OCI-M1 (cell line): ENCODE data around the gene ADSL.

Source experiments
- DNase-seq: peaks from one replicate; lab custom pipeline; 2025; lab: John Stamatoyannopoulos, UW

ADSL gene

DNA sequence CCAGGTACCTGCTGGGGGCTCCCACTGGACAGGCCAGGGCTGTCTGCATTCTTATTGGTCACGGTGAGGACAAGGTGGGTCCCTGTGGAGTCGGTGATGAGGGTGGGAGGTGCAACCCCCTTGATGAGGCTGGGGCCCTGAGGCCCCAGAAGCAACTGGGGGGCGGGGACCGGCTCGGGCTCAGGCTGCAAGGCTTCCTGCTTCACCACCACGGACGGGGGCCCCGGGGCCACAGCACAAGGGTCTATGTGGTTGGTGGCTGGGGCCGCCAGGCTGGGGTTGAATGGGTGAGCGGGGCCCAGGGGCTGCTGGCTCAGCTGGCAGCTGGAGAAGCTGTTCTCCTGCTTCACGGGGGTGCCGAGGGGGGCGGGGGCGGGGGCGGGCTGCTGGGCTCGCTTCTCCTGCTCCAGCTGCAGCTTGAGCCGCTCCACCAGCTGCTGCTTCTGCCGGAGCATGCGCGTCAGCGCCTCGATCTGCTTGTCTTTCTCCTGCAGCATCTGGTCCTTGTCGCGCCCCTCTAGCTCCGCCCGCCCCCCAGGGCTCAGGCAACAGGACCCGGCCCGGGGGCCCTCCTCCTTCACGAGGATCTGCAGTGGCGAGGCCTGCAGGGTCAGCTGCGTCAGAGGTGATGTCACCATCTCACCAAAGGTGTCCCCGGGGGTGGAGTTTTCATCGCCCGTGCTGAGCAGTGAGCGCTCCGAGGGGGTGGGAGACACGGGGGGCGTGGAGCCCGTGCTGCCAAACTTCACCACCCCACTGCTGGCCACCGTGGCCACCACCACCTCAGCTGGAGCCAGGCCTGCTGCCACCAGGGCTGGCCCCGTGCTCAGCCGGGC is 72.3 kb downstream of the ADSL start:
- no peak for DNase-seq

DNA sequence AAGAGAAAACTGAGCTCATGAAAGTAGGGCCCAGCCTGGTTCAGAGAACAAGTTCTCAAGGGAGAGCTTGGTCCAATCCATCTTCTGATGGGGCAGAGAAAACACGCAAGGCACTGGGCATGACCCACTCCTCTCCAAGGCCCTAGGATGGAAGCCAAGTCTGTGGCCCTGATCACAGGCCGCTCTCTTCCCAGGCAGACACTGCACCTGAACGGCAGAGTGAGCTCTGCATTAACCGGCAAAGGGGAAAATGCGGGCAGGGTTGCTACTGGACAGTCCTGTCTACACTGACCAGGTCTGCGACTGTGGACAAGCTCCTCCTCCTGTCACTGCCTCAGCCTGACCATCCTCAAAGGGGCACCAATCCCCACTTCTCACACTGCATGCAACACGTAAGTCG is 73.4 kb downstream of the ADSL start:
- DNase-seq = no peak

DNA sequence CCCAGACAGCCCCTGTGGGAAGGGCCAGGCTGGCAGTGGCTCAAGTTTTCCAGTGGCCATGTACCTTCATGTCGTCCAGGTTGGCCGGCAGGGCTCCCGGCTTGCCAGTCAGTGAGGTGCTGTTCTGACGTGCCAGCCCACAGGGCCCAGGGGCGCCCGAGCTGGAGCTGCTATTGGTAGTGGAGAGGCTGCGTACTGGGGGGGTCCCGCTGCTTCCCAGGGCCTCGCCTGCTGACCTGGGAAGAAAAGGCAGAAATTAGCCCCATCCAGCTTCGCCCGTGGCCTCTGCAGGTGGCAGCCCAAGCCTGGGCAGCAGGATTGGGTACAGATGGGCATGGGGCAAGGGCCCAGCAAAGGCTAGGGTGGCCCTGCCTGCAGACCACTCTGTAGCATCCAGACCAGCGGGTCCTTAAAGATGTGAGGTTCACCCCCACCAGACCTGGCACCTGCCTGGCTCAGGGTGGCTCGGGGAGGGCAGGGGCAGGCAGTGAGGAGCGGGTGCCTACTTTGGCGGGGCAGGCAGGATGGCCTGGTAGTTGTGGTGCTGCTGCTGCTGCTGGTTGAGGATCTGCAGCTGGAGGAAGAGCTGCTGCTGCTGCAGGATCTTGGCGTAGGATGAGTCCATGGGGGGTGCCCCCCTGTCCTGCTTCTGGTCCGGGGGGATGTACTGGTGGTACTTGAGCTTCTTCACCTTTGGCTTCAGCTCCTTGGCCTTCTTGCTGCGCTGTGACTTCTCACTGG is 74.2 kb downstream of the ADSL start:
- DNase-seq = no peak

DNA sequence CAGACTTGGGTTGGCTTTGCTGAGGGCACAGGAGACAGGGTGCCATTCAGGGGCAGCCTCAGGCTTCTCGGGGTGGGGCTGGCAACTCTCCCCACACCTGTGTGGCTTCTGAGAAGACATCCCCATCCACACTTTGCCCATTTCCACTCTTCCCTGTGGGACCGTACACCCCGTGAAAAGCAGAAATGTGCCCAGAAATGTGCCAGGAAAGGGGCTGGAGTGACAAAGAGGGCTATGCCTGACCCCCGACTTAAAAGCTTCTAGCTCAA is 74.7 kb downstream of the ADSL start:
- DNase-seq = no peak

DNA sequence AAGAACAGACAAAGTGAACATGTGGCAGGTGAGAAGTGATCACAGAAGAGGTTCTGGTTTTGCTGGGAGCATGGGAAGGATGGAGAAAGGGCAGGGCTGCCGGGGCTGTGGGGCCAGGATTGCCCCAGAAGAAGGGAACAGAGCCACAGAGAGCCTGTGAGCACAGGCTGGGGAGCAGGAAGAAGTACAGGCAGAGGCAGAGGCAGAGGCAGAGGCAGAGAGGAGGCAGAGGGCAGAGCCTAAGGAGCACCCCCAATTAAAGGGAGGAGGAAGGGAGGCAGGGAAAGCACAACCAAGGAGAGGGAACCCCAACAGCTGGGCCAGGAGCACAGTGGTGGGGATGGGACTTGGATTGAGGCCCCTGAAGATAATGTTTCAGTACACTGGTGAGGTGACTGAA is 75.6 kb downstream of the ADSL start:
- no peak for DNase-seq

DNA sequence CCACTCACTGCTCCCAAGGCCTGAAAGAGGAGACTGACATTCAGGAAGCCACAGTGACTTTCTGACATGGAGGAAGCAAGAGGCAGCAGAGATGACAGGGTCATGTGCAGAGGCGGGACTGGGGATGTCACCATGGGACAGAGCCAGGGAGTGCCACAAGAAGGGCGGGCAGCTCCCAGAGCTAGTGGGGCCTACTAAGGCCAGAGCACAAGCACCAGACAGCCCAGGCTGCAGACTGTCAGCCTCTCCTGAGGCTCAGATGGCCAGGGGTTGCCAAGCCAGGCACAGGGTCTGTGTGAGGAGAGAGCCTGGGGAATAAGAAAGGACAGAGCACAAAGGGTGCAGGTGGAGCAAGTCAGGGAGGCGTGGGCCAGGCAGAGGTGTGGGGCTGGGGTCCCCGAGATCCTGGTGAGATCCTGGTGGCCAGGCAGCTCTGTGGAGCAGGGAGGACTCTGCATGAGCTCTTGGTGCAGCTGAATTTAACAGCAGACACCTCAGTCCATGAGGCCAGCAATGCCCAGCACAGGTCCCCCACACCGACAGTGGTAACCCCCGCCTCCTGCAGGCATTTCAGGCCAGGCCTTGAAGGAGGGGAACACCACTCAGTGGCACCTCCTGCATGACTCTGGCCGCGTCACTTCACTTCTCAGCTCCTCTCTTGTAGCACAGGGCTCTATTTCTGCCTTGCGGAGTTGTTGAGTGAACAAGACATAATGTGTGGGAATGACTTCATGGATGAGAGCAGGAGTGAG is 76.4 kb downstream of the ADSL start:
- no peak for DNase-seq

DNA sequence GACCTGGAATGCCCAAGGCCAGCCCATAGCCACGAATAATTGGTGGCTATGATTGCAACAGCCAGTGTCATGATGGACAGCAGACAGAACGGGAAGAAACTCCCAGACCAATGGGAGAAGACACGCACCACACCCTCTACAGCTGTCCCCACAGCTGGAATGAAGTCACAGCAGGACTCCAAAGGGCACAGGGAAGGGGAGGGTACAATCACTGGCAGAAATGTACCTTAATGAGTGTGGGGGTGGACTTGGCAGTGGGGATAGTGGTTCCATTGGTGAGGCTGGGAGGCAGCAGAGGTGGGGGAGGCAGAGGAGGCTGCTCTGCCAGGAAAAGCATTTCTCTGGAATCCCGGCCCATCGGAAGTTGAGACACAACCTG is 77.0 kb downstream of the ADSL start:
- no peak for DNase-seq

DNA sequence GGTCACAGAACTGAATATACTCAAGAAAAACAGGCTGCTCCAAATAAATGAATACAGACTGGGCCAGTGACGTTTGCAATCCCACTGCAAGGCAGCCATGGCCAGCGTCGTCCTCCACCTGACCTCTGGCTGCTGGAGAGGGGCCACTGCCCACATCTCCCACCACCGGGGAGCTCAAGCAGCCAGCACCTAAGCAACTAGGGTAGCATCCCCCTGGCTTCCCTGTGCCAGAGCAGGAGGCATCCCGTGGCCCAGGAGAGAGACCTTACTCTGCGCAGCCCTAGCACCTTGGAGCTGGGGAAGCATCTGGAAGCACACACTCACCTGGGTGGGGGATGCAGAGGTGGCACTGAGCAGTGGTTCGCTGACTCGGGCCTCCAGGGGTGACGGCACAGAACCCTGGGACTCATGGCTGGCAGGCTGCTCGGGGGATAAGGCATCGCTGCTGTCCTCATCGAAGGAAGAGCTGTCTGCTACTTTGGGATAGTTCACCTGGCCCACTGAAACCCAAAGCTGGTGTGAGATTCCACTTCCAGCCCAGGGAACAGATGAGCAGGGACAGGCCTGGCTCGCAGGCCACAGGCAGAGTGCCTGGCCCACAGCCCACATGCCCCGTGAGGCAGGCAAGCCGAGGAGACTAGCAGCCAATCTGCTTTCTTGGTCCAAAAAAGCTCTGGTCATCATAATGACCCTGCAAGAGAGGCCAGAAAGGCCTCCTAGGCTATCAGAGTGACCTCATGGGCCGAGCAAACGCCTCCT is 77.8 kb downstream of the ADSL start:
- DNase-seq = no peak

DNA sequence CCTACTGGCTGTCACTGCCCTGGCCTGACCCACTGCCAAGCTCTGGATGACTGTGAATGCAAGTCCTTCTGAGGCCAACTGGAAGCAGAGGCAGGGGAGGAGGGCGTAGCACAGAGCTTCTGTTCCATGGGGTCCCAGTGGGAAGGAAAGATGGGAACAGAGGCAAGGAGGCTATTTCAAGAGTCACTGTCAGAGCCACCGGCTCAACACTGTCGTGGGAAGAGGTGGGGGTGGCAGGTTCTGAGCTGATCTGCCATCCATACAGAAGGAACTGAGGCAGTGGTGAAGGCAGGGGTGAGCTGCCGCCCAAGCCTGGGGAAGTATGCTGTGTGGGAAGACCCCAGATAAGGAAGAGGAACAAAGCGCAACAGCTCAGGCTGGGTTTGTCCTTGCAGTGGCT is 78.8 kb downstream of the ADSL start:
- DNase-seq = peak; percentile 46

DNA sequence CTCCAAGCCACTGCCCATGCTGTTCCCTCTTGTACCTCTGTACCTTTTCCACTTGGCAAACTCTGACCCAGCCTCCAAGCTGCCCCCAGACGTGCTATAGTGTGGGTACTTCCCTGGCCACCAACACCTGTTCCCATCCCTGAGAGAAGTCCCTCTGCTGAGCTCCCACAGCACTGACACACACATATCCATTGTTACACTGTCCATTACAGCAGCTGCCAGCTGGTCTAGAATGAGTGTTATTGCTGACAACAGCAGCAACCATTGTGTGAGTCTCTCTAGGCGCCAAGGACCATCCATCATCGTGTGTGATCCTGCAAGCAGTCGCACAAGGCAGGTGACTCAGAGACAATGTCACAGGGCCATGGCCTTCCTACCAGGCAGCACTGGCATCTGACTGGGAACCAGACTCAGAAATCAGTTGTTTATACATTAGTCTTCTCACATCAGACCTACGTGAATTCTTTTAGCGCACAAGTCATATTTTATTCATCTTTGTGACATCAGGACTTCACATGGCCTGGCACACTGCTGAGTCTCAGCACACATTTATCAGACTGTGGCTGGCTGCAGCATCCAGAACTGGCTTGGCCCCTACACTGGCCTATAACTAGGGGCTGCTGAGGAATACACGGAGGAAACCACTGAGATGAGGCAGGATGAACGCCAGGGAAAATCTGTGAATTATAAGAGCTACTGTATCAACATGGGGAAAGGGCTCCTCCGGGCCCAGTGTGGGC is 80.5 kb downstream of the ADSL start:
- DNase-seq = no peak

DNA sequence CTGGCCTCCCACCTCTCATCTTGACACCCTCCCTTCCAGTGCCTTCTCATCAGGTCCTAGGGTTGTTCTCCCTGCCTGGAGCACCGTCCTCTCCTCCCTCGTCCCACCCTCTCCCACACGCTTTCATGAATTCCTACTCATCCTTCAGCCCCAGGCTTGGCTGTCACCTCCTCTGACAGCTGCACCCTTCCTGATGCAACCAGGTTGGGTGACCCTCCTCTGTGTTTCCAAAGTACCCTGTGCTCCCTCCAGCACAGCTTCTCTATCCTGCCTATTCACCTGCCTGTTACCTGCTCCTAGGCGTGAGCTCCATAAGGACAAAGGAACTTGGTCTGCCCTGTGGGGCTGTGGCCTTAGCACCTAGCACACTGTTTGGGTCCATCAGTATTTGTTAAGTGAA is 82.5 kb downstream of the ADSL start:
- no peak for DNase-seq

DNA sequence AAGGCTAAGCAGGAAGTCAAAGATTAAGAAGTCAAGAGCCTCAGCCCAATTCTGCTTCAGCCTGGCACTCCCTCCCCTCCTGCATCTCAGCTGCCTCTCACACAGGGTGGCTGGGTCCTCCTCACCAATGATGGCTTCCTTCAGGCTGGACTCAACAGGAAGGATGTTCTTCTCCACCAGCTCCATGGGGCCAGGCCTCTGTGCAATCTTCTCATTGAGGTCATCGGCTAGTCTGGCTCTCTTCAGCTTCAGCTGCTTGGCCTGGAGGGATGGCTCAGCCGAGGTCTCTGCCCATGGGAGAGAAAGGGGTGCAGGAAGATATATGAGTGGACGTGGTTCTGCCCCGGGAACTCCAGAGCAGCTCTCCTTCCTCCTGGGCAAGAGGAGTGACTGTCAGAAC is 83.2 kb downstream of the ADSL start:
- DNase-seq = no peak

DNA sequence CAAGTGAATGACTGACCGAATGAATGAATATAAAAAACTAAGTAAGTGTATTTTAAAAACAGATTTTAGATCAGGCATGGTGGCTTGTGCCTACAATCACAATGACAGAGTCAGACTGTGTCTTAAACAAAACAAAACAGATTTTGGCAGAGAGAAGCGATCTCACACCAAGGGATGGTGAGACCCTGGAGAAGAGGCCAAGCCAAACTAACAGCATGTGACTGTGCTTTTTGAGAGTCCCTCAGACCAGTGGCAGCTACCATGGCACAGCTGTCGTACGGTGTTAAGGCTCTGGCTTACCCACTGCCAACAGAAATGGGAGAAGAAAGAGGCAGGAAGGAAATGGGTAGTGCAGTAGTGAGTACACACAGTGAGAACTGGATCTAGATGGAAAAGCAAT is 84.7 kb downstream of the ADSL start:
- no peak for DNase-seq

DNA sequence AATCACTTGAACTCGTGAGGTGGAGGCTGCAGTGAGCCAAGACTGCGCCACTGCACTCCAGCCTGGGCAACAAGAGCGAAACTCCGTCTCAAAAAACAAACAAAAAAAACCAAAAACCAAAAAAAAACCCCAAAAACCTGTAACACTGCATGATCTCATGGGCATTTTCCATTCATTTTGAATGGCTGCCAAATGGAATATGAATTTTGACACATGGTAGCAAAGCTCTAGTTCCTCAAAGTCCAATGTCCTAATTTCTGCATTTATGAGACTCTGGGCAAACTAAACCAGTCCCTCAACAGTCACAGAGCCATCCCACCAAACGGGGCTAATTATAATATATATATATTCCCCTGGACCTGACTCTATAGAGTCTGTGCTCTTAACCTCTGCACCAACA is 85.9 kb downstream of the ADSL start:
- no peak for DNase-seq

DNA sequence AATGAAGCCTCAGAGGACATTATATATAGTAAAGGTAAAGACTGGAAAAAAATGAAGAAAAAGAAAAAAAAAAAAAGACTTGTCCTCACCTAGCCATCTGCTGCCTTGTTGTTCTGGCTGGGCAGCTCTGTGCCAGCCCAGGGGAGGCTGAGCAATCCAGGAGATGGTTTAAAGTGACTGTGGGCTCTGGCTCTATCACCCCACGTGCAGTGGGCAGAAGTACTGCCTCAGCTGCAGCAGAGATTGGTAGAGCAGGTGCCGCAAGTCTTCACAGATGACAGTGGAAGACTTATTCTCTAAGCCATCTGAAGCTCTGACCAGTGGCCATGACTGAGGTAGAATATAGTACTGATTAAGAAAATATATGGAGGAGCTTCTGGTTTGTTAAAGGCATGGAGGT is 86.3 kb downstream of the ADSL start:
- DNase-seq = no peak

DNA sequence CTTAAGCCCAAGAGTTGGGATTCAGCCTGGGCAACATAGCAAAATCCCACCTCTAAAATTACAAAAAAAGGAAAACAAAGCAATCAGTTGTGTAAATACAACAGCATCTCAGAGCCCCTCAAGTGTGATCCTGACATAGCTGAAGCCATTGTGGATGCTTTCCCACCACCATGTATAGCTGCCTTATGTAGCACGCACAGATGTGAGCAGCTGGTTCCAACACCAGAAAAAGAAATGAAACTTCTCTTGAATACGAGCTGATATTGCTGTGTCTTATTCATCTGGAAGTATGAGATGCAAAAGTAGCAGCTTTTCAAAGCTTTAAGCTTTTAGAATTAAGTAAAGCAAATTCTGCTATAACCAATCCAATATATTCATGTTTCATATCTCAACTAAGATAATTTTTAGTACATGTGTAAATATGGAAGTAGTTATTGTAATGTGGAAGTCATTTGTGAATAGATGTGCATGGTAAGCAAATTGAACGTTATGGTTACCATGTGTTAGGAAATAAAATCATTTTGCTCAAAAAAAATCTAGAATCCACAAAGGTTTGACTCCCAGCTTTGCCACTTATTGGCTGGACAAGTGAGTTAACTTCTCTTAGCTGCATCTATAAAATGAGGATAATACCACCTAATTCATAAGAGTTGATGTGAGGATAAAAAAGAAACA is 87.3 kb downstream of the ADSL start:
- DNase-seq = no peak

DNA sequence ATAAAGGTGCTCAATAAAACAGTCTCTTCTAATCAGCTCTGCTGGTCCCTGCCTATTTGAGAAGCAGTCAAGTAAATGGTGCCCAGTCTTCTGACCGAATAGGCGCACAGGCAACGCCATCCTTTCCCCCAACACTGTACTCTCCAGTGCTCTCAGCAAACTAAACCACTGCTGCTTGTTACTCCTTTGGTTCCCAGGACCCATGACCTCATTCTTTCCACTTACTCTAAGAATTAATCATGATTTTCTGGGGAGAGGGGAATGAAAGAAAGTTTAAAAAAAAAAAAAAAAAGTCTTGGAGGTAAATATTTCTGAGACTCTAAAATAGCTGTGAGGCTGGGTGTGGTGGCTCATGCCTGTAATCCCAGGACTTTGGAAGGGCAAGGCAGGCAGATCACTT is 87.8 kb downstream of the ADSL start:
- no peak for DNase-seq

DNA sequence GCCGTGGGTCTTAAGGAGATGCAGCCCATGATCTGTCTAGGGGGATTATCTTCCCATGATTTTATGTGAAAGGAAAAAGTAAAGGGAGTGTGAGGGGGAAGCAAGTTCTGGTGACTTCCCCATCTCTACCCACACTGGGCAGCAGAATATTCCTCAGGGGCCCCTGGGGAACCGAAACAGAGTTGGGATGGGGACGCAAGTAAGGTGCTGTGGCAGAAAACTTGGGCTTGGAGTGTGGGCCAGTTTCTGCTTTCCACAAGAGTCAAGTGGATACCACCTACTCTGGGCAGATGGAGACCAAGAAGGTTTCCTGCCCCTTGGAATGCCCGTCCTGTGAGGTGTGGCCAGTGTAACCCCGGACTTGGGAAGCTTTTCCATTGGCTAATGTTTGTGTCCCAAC is 88.4 kb downstream of the ADSL start:
- DNase-seq = no peak

DNA sequence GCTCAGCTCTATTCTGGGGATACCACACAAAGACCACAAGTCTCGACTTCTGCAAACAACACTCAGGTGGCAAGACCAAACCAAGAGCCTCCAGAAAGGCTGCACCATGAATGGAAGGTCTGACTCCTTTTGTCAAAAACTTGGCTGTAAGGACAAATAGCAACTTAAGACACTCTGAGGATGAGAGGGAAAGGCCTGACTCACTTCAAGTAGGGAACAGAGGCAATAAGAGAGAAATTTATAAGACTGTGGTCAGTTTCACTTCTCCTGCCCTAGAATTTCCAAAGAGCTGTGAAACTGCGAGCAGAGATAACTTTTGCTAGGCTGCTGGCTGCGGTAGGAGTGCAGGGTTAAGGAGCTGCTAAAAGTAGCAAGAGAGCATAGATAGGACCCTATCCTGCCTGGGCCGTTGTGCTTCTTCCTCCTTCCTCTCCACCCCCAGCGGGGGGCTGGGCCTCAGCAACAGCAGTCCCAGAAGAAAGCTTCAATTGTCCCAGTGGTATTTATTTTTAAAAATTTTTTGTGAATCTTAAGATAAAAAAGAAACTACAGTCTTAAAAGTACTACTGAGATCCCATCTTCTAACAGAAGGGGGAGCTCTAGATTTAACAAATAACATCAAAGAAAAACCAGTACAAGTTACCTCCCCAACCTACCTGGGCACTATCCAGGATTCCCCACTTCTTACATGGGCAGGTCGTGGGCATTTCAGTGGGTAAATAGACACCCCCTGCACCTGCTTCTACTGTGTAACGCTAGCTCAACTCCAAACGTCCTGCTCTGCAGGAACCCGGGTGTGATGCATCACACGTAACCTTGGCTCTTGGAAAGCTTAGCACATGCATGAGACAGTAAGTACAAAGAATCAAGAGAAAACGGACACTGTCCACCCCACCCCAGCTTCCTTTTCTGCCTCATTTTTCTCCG is 90.5 kb downstream of the ADSL start:
- peak; percentile 98 for DNase-seq
